RPMI7951 (cell line): ENCODE data around the gene CACNA1C. TPM values are rescaled to one million over a fixed set of nuclear protein-coding genes. Genes with fewer than 3 reads are reported as not detected.

ENCODE experiments used
- DNase-seq: peaks from one replicate; pipeline ENCODE4 v3.0.0-alpha.2; 2012; ENCODE audit warnings: low read depth
- total RNA-seq: library from RNA; depleted of rRNA; stranded (reverse); fragments of >200 nt; shearing (Covaris generic); gene quantifications from 2 replicates; pipeline ENCODE4 v1.2.3, GENCODE V29; 2014

CACNA1C gene
- total RNA-seq, 1 experiment from 2014 or later: 1.6 TPM

DNA sequence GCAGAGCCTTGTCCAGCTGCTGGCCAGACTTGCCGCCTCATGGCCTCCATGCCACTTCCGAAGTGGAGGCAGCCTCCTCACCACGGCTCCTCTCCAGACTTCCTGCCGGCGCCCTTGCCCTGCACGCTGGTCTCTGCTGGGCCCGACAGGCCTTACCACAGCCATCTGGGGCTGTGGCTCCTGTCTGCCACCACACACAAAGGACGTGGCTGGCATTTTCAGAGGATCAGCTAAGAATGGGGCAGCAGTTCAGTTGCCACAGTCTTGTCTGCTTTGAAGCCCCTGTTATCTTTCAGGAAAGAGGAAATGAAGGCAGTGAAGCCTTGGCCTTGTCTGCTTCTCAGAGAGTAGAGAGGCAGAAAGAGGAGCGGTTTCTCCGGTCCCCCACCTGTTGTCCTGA lies 564.0 kb downstream of the CACNA1C start:
- DNase-seq: no peak

- DNase-seq: no peak
Measured at GRCh38 chr12:2617365-2617764, 564.6 kb downstream of the CACNA1C start.

GRCh38 chr12:2618291-2618995 lies 565.7 kb downstream of the CACNA1C start:
- no peak for DNase-seq

DNA sequence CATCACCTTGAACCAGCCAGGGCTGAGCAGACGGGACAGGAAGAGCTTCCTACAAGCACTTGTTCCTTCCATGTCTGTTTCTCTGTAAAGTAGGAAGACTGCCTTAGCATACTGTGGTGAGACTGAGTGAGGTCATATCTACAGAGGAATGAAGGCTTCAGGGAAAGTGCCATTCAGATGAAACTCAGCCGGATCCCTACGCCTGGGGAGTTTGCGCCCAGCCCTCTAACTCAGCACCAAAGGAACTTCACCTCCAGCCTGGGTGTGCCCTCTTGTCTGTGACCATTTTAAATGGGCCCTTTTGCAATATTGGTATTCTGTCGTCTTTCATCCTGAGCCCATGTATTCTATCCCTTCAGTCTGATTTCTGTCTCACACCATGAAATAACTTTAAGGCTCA lies 566.3 kb downstream of the CACNA1C start:
- no peak for DNase-seq

DNA sequence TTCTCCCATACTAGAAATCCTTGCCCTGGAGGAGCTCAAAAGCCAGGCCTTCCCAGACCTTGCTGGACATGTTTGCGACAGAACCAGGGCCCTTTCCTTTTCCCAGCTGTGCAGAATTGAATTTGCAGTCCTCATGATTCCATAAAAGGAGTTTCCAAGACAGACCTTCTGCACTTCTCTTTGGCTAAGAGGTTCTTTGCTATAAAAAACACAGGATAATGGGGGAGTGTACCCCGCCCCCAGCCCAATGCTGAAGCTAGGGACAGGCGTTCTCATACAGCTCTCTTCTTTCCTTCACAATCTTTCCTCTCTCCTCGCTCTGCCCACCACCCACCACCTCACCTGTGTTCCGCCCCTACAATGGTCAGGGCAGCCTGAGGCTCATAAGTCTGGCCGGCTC lies 569.7 kb downstream of the CACNA1C start:
- DNase-seq: no peak

DNA sequence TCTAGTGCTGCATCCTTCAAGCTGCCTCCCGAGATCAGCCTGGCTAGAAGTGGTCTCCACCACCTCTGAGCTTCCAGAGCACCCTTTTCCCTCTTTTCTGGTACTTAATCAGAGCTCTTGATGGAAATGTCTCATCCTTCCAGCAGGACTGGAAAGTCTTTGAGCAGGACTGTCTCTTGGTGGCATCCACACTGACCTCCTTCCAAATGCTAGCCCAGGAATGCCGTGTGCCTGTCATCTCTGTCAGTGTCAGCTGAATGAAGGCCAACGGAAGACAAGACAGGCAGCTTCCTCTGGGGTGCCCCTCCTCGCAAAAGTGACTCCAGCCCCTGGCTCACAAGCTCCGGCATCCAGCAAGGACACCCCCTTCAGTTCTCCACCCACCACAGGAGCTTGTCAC lies 570.7 kb downstream of the CACNA1C start:
- no peak for DNase-seq

GRCh38 chr12:2624543-2625288 lies 571.9 kb downstream of the CACNA1C start:
- DNase-seq: peak; percentile 74

GRCh38 chr12:2625289-2625612 lies 572.5 kb downstream of the CACNA1C start:
- DNase-seq: no peak

DNA sequence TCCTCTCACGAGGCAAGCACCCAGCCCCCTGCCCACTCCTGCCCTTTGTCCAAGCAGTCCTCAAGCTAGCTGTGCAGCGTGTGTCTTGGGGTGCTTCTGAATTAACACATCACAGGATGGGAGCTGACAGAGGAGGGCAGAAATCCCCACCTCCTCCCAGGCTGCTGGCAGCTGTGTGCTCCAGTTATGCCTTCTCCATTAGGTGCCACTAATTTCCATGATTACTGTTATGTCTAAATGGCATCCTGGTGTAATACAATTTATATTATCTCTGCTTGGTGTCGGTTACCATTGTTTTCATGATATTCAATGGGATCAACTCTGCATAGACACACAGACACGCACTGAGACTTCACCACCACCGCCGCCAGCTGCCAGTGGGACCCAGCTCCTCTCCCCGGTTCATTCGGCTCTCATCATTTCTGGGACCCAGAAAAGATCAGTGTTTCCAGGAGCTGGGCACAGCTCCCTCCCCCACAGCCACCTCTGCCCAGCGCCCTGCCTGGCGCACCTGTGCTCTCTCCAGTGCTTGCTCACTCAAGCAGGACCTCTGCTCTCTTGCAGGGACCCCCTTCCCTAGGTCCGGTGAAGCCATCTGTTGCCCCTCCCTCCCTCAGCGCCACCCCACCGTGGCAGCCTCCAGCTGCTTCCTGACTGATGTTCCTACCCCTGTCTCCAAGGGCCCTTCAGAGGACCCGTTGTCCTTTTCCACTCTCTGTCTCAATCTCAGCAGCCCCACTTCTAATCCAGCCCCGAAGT lies 574.5 kb downstream of the CACNA1C start:
- DNase-seq: no peak

GRCh38 chr12:2627835-2628191 lies 575.0 kb downstream of the CACNA1C start:
- no peak for DNase-seq

DNA sequence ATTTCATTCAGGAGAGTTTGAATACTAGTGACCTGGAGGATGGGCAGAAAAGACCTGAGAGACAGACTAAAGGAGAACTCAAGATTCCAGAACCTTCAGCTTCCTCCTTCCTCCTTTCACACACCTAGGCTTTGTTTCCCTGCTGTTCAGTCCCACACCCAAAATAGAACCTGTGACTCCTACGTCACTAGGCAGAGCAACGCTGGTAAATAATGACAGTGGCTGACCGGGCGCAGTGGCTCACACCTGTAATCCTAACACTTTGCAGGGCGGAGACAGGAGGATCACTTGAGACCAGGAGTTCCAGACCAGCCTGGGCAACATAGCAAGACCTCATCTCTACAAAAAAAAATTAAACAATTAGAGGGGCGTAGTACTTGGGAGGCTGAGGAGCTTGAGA lies 575.6 kb downstream of the CACNA1C start:
- DNase-seq: no peak

- DNase-seq: no peak
Measured at GRCh38 chr12:2629051-2629450, 576.3 kb downstream of the CACNA1C start.

DNA sequence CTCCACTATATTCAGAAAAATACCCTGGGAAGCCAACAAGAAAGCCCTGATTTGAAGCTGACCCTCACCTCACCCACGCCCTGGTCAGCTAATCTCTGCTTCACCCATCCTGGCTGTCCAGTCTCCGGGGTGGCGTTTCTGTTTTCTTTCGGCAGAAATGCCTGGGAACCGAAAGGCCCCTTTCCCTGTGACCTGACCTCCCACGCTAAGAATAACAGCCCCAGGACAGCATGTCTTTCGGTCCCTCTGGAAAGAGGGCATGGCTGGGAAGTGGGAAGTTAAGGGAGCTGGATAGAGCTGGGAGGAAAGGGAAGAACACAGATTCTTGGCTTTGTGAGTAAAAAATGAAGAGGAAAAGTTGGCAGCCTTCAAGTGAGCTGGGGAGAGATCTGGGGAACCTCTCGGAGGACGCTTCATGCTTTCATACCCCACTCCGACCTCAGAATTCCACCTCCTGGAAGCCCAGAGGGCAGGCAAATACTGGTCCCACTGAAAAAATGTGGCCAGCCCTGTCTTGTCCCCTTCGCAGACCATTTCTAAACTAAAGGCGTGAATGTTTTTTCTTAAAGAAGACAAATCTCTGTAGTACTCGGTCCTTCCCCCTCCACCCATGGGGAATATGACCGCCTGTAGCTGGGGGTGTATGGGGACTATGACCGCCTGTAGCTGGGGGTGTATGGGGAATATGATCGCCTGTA lies 579.0 kb downstream of the CACNA1C start:
- DNase-seq: peak; percentile 24

DNA sequence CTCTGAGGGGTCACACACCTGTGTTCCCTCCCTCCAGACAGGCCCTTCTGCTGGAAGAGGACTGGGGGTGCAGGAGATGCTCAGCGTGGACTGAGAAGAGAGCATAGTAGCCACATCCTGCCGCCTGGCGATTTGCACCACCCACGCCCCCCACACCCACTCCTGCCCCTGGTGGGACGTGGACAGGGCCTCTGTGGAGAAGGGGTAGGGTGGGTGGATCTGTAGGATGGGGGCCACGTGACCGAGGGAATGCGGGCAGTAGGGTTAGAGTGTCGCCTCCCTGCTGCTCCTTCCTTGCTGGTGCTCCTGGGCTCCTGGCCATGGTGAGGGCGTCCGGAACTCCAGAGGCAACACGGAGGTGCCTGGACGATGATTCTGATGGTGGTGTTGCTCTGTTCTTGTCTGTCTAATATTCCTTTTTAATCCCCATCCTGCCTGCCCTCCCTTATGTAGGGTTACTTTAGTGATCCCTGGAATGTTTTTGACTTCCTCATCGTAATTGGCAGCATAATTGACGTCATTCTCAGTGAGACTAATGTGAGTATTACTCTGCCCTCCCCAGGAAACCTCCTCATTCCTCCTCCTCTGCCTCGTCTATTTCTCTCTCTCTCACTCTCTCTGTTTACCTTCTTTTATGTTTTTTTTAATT lies 580.5 kb downstream of the CACNA1C start:
- DNase-seq: no peak

DNA sequence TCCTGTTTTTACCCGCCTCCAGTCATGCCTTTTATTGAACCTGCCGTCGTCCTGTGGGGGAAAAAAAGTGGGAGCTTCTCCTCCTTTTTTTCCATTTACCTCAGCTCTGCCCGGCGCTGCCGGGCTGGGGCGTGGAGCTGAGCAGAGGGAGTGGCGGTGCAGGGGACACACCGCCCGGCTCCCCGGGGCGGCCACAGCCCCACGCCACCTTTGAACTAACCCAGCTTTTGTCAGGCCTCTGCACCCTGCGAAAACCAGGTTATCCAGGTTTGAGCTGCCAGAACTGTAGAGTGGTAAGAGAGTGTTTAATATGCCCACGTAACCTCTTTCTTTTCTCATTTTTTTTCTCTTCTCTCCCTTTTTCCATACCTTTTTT lies 581.0 kb downstream of the CACNA1C start:
- DNase-seq: no peak

DNA sequence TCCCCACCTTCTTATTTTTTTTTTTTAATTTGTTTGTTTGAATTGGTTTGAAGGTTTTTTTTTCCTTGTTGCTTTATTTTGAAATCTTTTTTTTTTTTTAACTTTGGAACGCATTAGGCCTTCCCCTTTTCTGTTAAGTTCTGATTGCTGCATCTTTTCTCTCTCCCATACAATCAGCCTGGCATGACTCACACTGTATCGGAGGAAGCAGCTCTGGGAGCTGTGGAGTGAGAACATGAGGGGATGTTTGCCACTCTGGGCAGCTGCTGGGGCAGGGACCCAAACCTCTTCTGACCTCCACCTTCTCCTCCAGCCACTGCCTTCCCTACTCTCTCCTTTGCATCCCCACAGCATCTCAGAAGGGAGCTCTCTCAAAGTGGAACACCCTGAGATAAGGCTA lies 581.7 kb downstream of the CACNA1C start:
- DNase-seq: no peak

- no peak for DNase-seq
Measured at GRCh38 chr12:2636741-2637340, 584.1 kb downstream of the CACNA1C start.

DNA sequence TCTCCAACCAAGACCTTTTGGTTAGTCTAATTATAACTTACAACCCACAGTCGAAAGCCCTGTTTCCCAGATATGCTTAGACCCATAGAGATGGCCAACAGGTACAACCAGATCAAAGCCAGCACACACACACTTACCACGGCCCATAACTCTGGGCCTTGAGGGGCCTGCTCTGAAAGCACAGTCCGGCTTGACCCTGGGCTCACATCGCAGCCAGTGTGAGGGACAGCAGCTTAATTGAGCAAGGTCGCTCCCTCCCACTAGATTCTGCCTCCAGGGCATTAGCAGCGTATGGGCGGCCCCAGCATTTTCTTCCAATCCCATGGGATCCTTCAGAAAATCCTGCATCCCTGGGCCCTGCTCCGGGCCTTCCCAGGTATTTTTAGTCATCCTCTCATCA lies 584.6 kb downstream of the CACNA1C start:
- no peak for DNase-seq

- no peak for DNase-seq
Measured at GRCh38 chr12:2638273-2639019, 585.7 kb downstream of the CACNA1C start.

DNA sequence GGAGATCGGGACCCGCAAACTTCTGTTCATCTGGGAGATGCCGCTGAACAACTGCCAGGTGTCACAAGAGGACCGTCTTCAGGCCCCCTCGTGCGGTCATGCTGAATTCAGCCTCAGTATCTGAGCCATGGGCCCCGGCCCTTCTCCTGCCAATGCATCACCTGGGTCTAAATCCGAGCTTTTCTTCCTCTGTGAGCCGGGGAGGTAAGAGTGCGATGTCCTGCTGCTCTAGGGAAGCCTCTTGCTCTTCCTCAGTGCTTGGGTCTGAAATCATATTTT lies 586.2 kb downstream of the CACNA1C start:
- no peak for DNase-seq

- DNase-seq: no peak
Measured at GRCh38 chr12:2640281-2640680, 587.5 kb downstream of the CACNA1C start.
